Islet of Langerhans (tissue), 1 donor: ENCODE results near the gene SNX21.
"Not testable (repeated sequence)": the region's sequence is repeated elsewhere in the genome, so short reads cannot be mapped to it uniquely, and the experiment has no call there.

Source experiments
- FAIRE-seq: peaks from one replicate; lab custom pipeline; 2011; peaks lifted over from hg19 to GRCh38; lab: Jason Lieb, UNC

The SNX21 gene

DNA sequence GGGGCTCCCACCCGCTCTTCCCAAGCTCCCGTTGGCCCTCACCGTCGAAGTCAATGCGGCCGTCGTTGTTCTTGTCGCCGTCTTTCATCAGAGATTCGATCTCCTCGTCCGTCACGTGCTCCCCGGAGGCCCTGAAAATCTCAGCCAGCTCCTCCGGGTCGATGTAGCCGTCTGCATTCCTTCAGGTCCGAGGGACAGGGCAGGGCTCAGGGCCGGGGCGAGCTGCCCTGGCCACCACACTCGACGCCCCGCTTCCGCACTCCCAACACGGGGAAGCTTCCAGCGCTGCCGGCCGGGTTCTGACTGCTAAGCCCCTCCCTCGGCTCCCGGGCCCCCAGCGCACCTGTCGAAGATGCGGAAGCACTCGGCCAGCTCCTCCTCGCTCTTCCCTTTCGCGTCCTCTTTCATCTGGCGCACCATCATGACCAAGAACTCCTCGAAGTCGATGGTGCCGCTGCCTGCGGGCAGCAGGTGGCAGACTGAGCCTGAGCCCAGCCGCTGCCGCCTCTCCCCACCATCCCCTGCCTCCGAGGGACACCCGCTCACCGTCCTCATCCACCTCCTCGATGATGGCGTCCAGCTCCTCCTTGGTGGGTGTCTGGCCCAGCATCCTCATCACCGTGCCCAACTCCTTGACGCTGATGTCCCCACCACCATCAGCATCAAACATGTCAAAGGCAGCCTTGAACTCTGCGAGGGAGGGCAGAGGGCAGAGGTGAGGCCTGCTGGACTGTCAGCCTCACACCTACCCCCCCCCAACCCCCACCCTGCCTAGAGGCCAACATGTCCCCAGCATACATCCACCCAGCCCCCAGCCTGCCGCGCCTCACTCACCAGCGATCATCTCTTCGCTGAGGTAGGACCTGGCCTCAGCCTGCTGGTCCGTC, 9.4 kb upstream of the SNX21 start:
- FAIRE-seq: no peak

GRCh38 chr20:45826381-45827019, 7.1 kb upstream of the SNX21 start:
- FAIRE-seq: no peak

GRCh38 chr20:45827030-45827652, 6.5 kb upstream of the SNX21 start, which contains the start of gene TNNC2:
Gene TNNC2 (minus strand): TSS chr20:45827312. CDS start chr20:45827248, 64 bp downstream.
- no peak for FAIRE-seq

DNA sequence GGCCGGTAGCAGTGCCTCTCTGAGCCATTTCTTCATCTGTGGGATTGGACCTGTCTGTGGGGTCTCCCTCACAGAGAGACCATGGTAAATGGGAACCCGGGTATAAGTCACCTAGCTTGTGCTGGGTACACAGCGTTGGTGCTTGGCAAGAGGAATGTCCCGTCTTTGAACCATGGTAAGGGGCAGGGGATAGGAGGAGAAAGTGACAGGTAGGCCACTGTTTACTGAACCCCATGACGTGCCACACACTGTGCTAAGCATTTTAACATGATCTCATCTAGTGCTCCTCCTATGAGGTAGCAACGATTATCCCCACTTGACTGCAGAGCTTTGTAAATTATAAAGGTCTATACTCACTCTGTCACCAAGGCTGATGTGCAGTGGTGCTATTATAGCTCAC, 5.9 kb upstream of the SNX21 start:
- FAIRE-seq: no peak

DNA sequence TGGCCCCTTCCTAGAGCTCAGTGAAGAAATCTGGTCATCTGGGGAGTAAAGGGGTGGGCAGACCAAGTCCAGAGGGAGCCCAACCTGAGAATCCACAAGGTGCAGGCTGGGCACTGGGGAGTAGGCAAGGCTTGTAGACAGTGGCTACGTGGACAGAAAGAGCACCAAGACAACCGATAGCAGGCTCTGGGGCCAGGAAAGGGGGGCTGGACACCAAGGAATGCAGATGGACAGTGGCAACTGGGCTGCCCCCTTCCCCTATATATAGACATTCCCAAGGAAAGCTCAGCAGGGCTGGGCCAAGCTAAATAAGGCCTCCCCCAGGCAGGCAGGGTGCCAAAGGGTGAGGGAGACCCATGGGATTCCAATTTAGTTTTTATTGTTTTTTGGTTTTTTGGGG, 5.0 kb upstream of the SNX21 start:
- FAIRE-seq: no peak

DNA sequence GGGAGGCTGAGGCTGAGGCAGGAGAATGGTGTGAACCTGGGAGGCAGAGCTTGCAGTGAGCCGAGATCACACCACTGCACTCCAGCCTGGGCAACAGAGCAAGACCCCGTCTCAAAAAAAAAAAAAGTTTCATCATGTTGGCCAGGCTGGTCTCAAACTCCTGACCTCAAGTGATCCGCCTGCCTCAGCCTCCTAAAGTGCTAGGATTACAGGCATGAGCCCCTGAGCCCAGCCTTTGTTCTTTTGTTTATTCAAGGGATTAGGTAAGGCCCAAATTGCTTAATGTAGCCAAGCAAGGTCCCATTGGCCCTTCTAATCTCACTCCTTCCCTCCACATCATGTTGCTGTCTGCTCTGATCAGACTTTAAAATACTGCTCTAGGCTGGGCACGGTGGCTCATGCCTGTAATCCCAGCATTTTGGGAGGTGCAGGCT, 3.9 kb upstream of the SNX21 start:
- not testable (repeated sequence) for FAIRE-seq

- FAIRE-seq: no peak
Measured at GRCh38 chr20:45832619-45833018, 980 bp upstream of the SNX21 start.

- no peak for FAIRE-seq
Measured at GRCh38 chr20:45833883-45834796, 541 bp downstream of the SNX21 start.

GRCh38 chr20:45834797-45835161, 1.2 kb downstream of the SNX21 start:
- FAIRE-seq: no peak

DNA sequence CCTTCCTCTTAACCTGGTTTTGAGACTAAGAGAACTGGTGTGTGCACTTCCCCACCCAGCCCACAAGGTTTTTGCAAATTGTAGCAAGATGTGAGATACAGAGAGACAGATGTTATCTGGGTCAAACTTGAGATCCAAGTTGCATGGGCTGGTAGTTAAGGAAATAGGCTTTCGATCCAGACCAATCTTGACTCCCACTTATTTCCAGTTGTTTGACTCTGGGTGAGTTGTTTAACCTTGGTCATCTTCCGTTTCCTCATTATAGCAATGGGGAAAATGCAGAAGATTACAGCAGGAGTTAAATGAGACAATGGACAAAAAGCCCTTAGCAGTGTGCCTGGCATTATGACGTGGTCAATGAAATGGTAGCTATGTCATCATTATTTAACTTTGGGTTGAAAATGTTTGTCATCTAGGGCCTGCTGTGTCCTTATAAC, 1.7 kb downstream of the SNX21 start:
- no peak for FAIRE-seq

DNA sequence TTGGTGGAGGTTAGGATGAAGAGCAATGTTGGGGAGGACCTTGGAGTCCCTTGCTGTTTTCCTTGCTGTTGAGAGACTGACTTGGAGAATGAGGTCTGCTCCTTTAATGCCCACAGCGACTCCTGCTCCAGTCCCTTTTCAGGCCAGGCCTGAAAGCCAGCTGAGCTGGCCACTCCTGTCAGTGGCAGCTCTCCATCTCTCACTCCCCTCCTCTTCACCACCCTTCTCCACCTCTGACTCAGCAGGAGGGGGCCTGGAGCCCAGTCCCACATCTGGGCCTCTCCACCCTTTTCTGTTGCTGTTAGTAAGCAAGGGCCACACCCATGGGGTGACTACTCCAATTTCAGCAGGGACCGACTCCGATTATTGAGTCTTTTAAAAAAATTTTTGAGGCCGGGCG, 2.2 kb downstream of the SNX21 start:
- FAIRE-seq: no peak

GRCh38 chr20:45836841-45837240, 3.2 kb downstream of the SNX21 start:
- FAIRE-seq: no peak

GRCh38 chr20:45840700-45841198, 7.2 kb downstream of the SNX21 start:
- no peak for FAIRE-seq

DNA sequence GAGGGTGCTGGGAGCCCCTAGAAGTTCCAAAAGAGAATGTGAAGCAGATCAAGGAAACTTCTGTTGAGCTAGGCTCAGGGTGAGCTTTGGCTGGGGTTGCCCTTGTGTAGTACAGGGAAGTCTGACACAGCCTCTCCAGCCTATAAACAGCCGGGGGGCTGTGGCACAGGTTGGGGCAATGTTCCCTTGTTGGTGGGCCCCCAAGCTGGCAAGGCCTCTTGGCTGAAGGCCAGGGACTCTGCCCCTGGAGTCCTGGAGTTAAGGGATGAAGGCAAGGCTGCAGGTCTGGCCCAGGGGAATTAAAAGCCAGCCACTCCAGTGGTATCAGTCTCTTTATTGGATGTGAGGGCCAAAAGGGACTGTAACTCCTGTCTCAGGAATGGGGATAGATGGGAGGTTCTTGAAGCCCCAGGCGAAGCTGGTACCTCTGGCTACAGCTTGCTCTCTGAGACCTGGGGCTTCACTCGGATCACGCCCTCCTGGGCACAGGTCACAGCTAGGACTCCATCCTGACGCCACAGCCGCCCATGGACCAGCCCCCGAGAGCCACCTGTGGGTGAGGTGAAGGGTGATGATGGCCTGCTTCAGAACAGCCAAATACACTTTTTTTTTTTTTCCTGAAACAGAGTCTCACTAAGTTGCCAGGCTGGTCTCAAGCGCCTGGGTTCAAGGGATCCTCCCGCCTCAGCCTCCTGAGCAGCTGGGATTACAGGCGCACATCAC, 8.0 kb downstream of the SNX21 start:
- no peak for FAIRE-seq

GRCh38 chr20:45842169-45842812, 8.7 kb downstream of the SNX21 start:
- FAIRE-seq: no peak

GRCh38 chr20:45843506-45843905, 9.9 kb downstream of the SNX21 start:
- no peak for FAIRE-seq

GRCh38 chr20:45845452-45845851, 11.9 kb downstream of the SNX21 start:
- FAIRE-seq: no peak

DNA sequence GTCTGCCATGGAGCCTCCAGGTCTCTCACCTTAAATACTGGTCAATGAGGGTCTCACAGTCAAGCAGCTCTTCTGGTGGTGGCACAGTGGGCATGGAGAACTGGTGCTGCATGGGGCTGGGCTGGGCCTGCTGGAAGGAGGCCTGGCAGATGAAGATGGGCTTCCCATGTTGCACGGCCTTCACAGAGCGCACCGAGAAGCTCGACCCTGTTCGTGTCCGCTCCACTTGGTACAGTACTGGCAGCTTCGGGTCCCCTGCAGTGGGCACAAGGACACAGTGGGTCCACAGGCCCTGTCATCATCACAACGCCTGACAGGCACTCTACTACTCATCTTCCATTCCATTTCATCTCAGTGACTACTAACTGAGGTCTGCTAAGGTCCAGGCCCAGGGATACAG, 14.8 kb downstream of the SNX21 start:
- FAIRE-seq: no peak

DNA sequence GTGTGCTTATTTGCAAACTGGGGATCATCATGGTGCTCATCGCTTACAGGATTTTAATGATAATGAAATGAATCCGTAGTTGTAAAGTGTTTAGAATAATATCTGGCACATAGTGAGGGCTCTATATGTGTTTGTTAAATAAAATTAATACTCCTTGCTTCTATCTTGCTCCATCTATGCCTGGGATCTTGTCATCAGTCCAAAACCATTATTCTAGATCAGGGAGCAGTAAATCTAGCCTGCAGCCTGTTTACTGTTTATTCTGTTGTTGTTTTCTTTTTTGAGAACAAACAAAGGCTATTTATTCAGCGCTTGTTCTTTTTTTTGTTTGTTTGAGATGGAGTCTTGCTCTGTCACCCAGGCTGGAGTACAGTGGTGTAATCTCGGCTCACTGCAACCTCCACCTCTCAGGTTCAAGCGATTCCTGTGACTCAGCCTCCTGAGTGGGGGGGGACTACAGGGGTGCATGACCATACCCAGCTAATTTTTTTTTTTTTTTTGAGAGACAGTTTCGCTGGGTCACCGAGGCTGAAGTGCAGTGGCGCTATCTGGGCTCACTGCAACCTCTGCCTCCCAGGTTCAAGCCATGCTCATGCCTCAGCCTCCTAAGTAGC, 15.5 kb downstream of the SNX21 start:
- no peak for FAIRE-seq

- no peak for FAIRE-seq
Measured at GRCh38 chr20:45850238-45850637, 16.6 kb downstream of the SNX21 start.
